ENCODE measurements around the gene CCL13. TPM values are rescaled to one million over a fixed set of nuclear protein-coding genes. Genes with fewer than 3 reads are reported as not detected.

CCL13 gene
- total and polyA plus RNA-seq, 10 of the 15 experiments (the other 5 are each of a cell fraction or from before 2014, with no cell fraction given), result not detected

Other genes with a start within 250 kb of the CCL13 start
- gene CCL2, start 101.2 kb upstream of the CCL13 start, total RNA-seq (2014; rRNA removed), result not detected in 2 replicates
- not detected in 2 replicates for gene CCL2, start 101.2 kb upstream of the CCL13 start, total RNA-seq (2014; rRNA removed; fragmentation: Illumina TruSeq; extraction: Trizol)
- not detected in 2 replicates for gene CCL2, start 101.2 kb upstream of the CCL13 start, total RNA-seq (2021)
- 0.13 and 0.16 TPM in 2 replicates for gene CCL2, start 101.2 kb upstream of the CCL13 start, polyA plus RNA-seq (2011; rRNA removed)
- gene CCL2, start 101.2 kb upstream of the CCL13 start, polyA plus RNA-seq (2014; fragmentation: Illumina TruSeq; extraction: Trizol), result not detected in 2 replicates
- gene CCL2, start 101.2 kb upstream of the CCL13 start, polyA plus RNA-seq (2014; fragmentation: Nextera tagmentation; extraction: Ambion mirVana), result not detected
- gene CCL2, start 101.2 kb upstream of the CCL13 start, polyA plus RNA-seq (2014; rRNA removed), result not detected in 2 replicates
- under 1 TPM in 1 of 2 experiments, not detected in 1; 0.18 TPM for gene CCL2, start 101.2 kb upstream of the CCL13 start, polyA plus RNA-seq (2016; fragmentation: Nextera tagmentation; extraction: Ambion mirVana)
- gene CCL7, start 86.3 kb upstream of the CCL13 start, total RNA-seq (2014; rRNA removed), result not detected in 2 replicates
- gene CCL7, start 86.3 kb upstream of the CCL13 start, total RNA-seq (2014; rRNA removed; fragmentation: Illumina TruSeq; extraction: Trizol), result not detected in 2 replicates
- gene CCL7, start 86.3 kb upstream of the CCL13 start, total RNA-seq (2021), result not detected in 2 replicates
- not detected in 2 replicates for gene CCL7, start 86.3 kb upstream of the CCL13 start, polyA plus RNA-seq (2011; rRNA removed)
- not detected in 2 replicates for gene CCL7, start 86.3 kb upstream of the CCL13 start, polyA plus RNA-seq (2014; fragmentation: Illumina TruSeq; extraction: Trizol)
- not detected for gene CCL7, start 86.3 kb upstream of the CCL13 start, polyA plus RNA-seq (2014; fragmentation: Nextera tagmentation; extraction: Ambion mirVana)
- gene CCL7, start 86.3 kb upstream of the CCL13 start, polyA plus RNA-seq (2014; rRNA removed), result not detected in 2 replicates
- gene CCL7, start 86.3 kb upstream of the CCL13 start, polyA plus RNA-seq (2016; fragmentation: Nextera tagmentation; extraction: Ambion mirVana), result not detected
- not detected in 2 replicates for gene CCL11, start 70.7 kb upstream of the CCL13 start, total RNA-seq (2014; rRNA removed)
- gene CCL11, start 70.7 kb upstream of the CCL13 start, total RNA-seq (2014; rRNA removed; fragmentation: Illumina TruSeq; extraction: Trizol), result not detected in 2 replicates
- gene CCL11, start 70.7 kb upstream of the CCL13 start, total RNA-seq (2021), result not detected in 2 replicates
- gene CCL11, start 70.7 kb upstream of the CCL13 start, polyA plus RNA-seq (2011; rRNA removed), result not detected in 2 replicates
- gene CCL11, start 70.7 kb upstream of the CCL13 start, polyA plus RNA-seq (2014; fragmentation: Illumina TruSeq; extraction: Trizol), result not detected in 2 replicates
- not detected for gene CCL11, start 70.7 kb upstream of the CCL13 start, polyA plus RNA-seq (2014; fragmentation: Nextera tagmentation; extraction: Ambion mirVana)
- gene CCL11, start 70.7 kb upstream of the CCL13 start, polyA plus RNA-seq (2014; rRNA removed), result not detected in 2 replicates
- not detected for gene CCL11, start 70.7 kb upstream of the CCL13 start, polyA plus RNA-seq (2016; fragmentation: Nextera tagmentation; extraction: Ambion mirVana)
- gene CCL8, start 37.0 kb upstream of the CCL13 start, total RNA-seq (2014; rRNA removed), result not detected in 2 replicates
- not detected in 2 replicates for gene CCL8, start 37.0 kb upstream of the CCL13 start, total RNA-seq (2014; rRNA removed; fragmentation: Illumina TruSeq; extraction: Trizol)
- not detected in 2 replicates for gene CCL8, start 37.0 kb upstream of the CCL13 start, total RNA-seq (2021)
- not detected in 2 replicates for gene CCL8, start 37.0 kb upstream of the CCL13 start, polyA plus RNA-seq (2011; rRNA removed)
- gene CCL8, start 37.0 kb upstream of the CCL13 start, polyA plus RNA-seq (2014; fragmentation: Illumina TruSeq; extraction: Trizol), result not detected in 2 replicates
- gene CCL8, start 37.0 kb upstream of the CCL13 start, polyA plus RNA-seq (2014; fragmentation: Nextera tagmentation; extraction: Ambion mirVana), result not detected
- gene CCL8, start 37.0 kb upstream of the CCL13 start, polyA plus RNA-seq (2014; rRNA removed), result not detected in 2 replicates
- not detected for gene CCL8, start 37.0 kb upstream of the CCL13 start, polyA plus RNA-seq (2016; fragmentation: Nextera tagmentation; extraction: Ambion mirVana)
- 0.28 and 0.33 TPM in 2 replicates for gene CCL1, start 6.8 kb downstream of the CCL13 start, total RNA-seq (2014; rRNA removed)
- gene CCL1, start 6.8 kb downstream of the CCL13 start, total RNA-seq (2014; rRNA removed; fragmentation: Illumina TruSeq; extraction: Trizol), result not detected in 2 replicates
- gene CCL1, start 6.8 kb downstream of the CCL13 start, total RNA-seq (2021), result 0.54 TPM in 1 of 2 replicates, not detected in the other
- 0.14 TPM in 1 of 2 replicates, not detected in the other for gene CCL1, start 6.8 kb downstream of the CCL13 start, polyA plus RNA-seq (2011; rRNA removed)
- gene CCL1, start 6.8 kb downstream of the CCL13 start, polyA plus RNA-seq (2014; fragmentation: Illumina TruSeq; extraction: Trizol), result not detected in 2 replicates
- 1 to 10 TPM in 1 of 2 experiments, under 1 TPM in 1; 0.84 to 1.8 TPM for gene CCL1, start 6.8 kb downstream of the CCL13 start, polyA plus RNA-seq (2014; fragmentation: Nextera tagmentation; extraction: Ambion mirVana)
- 0.28 and 0.40 TPM in 2 replicates for gene CCL1, start 6.8 kb downstream of the CCL13 start, polyA plus RNA-seq (2014; rRNA removed)
- under 1 TPM in 1 of 2 experiments, not detected in 1; 0.40 TPM for gene CCL1, start 6.8 kb downstream of the CCL13 start, polyA plus RNA-seq (2016; fragmentation: Nextera tagmentation; extraction: Ambion mirVana)
- not detected in 2 replicates for gene TMEM132E, start 223.1 kb downstream of the CCL13 start, total RNA-seq (2014; rRNA removed)
- not detected in 2 replicates for gene TMEM132E, start 223.1 kb downstream of the CCL13 start, total RNA-seq (2014; rRNA removed; fragmentation: Illumina TruSeq; extraction: Trizol)
- gene TMEM132E, start 223.1 kb downstream of the CCL13 start, total RNA-seq (2021), result not detected in 2 replicates
- gene TMEM132E, start 223.1 kb downstream of the CCL13 start, polyA plus RNA-seq (2011; rRNA removed), result not detected in 2 replicates
- not detected in 2 replicates for gene TMEM132E, start 223.1 kb downstream of the CCL13 start, polyA plus RNA-seq (2014; fragmentation: Illumina TruSeq; extraction: Trizol)
- gene TMEM132E, start 223.1 kb downstream of the CCL13 start, polyA plus RNA-seq (2014; fragmentation: Nextera tagmentation; extraction: Ambion mirVana), result not detected
- gene TMEM132E, start 223.1 kb downstream of the CCL13 start, polyA plus RNA-seq (2014; rRNA removed), result not detected in 2 replicates
- gene TMEM132E, start 223.1 kb downstream of the CCL13 start, polyA plus RNA-seq (2016; fragmentation: Nextera tagmentation; extraction: Ambion mirVana), result not detected

Data from GM12878 (cell line).